ENCODE measurements around the gene MAML2.
A peak's percentile ranks its signal among the peaks of the same experiment; 100 is the strongest.
"Not testable (repeated sequence)": the region's sequence is repeated elsewhere in the genome, so short reads cannot be mapped to it uniquely, and the experiment has no call there.

Gene MAML2

DNA sequence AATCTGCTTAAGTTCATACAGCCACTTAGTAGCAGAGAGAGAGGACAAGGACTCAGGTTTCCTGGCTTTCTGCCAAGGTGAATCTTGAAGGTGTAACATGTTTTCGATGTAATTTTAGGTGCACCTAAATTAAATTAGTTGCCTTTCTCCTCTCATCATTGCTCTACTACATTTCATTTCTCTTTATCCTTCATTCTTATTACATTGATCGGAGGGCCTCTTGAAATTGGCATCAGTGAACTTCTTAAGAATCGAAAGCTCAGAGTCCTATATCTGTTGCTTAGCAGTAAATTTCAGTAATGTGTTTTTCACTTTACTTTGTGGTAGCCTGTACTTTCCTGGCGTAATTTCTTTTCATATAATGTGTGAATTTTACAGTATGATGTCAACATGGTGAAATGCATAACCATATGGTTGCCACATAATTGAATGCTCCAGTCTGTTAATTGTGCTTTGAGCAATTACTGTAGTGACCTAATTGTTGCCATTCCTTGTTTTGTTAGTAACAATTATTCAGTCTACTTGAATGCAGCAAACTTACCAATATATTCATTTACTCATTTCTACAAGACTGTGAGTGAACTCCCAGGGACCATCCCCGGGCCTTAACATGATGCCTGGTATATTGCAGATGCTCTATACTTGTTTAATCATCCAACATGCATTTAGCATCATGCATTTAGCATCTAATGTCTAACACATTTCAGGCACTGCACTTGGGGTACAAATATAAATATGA, 138.1 kb downstream of the MAML2 start:
- DNase-seq: peak in 1 of 2 experiments; percentile 53

DNA sequence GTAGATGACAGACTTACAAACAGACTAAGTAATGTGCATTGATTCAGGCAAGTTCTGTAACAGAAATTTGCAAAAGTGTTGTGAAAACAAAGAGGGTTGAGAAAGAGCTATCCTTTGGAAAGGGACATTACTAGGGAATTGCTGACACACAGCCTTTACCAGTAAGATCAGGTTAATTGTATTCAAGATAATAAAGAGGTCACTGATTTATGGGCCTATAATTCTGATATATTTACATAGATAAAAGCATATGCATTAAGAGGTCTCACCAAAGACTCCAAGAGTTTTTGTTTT, 138.7 kb downstream of the MAML2 start:
- DNase-seq: no peak

DNA sequence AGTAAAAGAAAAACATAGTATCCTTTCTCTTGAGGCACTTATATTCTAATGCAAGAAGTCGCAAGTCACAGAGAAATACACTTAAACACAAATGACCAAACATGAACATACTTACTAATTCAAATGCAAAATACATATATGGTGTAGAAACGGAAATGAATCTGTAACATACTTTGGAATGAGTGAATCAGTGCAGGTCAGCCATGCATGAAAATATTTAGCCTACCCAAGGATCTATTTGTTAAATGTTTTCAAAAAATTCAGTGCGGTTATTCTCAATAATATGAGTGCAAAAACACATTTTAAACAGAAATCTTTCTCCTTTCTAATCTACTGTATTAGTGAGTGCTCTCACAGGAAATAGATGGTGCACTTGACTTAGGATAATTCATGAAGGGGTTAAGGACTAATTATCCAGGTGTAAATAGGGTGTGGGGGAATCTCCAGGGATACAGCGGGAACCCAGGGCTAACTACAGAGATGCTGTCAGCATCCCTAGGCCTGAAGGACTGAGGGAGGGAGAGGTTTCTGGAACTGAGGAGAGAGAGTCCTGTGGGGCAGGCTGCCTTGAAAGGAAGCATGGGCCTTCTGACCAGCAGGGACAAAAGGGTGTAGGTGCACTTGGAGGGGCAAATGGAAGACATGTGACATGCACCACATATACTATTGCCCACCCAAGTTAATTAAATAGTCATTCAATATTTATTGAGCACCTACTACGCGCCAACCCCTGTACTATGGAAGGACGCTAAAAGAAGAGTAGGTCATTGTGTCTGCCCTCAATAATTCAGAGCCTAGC, 139.2 kb downstream of the MAML2 start:
- DNase-seq: no peak

DNA sequence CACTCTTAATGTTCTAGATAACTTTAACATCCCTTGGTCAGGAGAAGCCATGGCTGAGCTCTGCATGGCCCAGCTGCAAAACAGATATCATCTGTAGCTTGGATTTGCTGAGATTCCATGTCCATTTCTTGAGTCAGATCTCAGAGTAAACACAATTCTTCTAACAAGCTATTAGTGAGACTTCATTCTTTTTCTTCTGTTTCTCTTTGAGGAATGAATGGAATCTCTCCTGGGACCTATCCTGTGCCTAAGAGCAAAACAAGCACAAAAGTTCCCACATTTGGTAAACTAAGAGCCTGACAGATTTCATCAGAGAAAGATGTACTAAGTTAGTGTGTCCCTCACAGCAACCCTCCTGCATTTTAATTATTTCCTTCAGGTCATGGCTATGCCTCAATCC, 142.8 kb downstream of the MAML2 start:
- no peak for DNase-seq

DNA sequence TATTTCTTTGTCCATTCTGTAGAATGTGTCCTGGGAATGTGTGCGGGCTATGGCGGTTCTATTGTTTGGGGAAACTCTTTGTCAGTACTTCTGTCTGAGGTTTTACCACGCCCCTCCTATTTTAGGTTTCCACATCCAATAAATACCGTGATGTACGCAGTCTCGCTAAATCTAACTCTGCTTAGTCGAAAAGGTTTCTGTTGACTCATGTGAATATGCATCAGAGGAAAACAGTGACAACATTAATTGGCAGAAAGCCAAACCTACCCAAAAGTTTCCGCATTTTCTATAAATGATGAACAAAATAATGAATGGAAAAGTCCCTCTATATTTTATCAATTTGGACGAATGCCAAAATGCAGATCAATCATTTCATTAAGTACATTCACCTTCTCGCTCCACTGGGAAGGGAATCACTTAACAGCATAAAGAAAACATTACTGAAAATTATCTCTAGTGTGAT, 143.4 kb downstream of the MAML2 start:
- DNase-seq: peak in 1 of 2 experiments; percentile 57

DNA sequence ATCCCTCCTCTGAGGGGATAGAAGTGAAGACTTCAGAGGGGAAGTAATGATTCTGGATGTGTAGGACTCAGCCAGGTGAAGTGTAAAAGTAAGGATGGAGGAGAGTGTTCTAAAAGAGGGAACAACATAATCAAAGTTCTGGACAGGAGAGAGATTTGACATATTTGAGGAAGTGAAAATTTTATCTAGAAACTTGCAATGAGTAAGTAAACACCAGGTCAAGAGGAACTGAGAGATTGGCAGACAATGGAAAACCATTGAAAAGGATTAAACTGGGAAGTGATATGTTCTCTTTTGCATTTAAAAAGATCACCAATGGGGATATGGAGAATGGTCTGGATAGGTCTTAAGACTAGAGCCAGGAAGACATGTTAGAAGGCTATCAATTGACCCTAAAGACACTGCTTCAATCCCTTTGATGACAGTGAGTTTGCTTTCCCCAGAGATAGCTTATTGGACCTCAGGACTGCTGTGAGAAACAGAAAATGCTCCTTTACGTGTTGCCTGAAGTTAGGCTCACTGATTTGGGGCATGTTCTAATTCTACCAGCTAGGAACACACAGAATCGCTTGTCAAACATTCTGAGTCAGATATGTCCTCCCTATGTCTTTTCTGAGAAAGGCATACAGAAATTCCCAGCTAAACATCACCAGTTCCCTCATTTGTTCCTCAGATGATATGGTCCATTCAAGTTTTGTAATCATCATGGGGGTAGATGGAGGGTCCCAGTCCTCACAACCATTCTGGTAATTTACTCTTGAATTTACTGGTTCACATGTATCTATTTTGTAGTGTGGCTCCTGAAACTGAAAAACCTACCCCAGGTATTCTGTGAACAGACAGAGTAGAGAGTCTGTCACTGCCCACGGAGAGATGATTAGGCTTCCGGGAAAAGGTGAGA, 144.9 kb downstream of the MAML2 start:
- DNase-seq: no peak

DNA sequence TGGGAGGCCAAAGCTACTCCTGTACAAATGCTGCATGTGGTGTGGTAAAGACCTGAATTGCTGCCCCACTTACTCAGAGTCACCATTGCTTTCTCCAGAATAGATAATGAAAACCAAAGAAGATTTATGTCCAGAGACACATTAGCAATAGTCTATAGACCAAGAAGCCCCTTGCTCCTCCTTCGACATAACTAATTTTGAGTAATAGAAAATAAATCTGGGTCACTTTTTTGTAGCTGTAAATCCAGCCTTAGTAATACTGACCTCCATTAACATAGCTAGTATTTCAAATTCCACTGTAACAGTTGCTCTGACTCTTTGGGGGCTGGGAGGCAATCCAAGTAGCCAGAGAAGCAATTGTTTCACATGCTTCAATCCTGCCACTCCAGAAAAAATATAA, 145.9 kb downstream of the MAML2 start:
- DNase-seq: no peak

DNA sequence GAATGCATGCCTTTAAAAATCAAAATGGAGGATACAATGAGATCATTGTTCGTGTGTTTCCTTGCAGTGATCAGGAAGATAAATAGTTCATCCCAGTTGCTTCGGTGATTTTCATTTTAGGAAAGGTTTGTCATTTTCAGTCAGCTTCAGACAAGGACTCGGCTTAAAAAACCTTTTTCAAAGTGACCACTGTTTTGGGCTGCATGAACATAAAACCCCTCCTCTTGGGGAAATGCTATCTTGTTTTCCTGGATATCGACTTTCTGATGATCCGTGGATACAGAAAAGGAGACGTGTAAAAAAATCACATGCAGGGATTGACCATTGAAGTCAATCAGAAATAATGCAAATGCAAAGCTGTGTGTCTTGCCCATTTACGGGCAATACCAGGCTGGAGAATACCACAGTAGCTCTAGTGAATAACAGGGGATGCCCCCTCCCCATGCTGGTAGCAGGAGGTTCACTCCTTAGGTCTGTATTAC, 146.8 kb downstream of the MAML2 start:
- DNase-seq: no peak

DNA sequence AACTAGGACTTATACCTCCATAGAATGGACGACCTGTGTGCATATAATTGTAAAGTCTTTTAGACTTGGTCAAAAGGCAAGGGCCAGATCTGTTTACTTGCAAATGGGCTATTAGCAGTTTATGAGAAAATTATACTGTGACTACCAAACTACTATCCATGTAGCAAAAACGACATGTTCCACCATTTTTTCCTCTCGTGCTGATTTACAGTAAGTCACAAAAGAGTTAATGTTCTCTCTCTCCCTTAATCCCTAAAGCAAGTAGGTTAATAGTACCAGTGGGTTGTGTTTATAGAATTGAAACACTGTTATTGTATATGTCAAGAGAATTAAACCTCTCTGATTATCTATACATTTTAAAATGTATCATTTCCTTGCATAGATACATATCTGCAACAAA, 147.3 kb downstream of the MAML2 start:
- DNase-seq: no peak

DNA sequence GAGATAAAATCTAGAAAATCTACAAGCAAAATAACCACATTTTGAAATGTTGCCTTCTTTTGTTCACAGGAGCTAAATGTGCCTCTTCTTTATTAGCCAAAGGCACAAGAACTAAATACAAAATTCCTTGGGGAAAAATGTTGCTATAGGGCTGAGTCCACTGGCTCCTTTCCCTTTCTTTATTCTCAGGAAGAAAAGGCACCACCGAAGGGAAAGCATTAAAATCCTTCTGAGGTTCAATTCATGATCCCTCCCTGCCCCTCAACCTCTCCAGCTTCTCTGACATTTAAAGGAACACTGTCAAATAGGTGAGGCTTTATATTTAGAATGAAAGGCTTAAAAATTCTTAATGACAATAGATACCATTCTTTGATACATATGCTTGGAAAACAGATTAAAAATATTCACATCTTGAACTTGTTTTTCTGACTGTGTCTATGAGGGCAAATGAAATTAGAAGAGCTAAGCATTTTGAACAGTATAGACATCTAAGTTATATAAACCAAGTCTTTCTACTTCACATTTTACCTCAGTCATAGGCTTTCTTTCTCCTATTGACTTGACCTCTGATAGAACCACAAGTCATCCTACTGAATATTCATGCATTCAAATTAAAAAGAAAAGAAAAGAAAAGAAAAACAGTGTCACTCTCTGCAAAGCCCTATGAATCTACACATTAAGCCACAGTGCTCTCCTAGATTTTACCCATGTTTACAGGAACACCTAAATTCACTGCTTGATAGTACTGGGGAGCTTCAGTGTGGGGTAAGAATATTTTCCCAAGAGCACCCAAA, 148.2 kb downstream of the MAML2 start:
- no peak for DNase-seq

DNA sequence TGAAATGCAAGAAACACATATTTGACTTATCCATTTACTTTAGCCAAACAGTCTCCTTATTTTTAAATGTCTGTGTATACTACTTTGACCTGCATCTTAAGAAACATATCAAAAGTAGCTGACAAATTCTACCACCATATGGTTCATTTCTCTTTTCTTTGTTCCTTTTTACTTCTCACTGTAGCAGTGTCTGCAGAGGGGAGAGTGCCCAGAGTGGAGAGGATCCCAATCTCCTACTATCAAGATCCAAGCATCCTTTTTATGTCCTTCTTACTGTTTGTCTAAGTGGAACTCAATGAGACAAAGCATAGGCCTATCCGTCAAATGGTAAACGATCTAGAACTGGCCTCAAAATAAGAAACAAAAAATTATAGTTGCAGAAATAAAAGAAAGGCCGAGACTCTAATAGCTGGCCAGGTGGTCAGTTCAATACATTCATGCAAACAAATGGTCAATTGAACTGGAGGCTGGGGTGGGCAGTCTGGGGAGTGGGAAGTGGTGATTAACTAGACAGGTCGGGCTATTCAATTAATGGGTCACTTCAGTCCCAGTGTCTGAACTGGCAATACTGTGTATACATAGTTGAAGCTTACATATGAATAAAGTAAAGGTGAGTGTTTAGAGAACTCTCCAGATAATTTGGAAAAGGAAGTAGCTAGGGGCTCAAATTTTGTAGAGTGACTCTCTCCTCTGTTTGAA, 149.1 kb downstream of the MAML2 start:
- DNase-seq: no peak

DNA sequence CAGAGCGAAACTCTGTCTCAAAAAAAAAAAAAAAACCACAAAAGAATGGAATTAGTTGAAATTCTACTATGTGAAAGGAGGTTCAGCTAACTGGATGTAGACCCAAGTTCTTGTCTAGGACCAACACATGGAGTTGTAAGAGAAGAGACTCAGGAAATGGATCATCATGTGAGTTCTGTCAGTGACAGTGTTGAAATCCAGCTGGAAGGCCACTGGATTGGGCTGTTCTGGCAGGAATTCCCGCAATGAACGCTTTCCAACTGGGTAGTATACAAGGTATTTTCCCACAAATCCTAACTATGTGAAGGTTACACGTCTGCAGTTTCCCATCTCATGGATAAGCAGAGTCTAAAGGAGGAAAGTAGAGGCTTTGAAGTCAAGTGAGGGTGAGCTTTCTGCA, 151.2 kb downstream of the MAML2 start:
- no peak for DNase-seq

DNA sequence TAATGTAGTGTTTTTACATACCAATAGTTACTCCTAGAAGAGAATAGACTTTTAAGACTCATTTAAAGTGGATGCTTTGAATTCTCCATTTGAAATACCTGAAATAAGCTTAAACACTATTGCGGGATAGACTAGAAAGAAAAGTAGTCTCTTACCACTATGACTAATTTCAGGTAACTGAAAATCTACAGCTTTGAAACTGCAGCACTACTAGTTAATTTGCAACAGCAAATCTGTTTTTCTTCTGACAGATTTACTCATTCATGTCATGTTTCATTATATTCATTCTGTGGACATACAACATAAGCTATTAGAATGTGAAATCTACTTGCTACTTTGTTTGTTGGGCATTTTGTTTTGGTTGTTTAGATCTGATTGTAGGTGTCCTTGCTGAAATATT, 153.6 kb downstream of the MAML2 start:
- no peak for DNase-seq

DNA sequence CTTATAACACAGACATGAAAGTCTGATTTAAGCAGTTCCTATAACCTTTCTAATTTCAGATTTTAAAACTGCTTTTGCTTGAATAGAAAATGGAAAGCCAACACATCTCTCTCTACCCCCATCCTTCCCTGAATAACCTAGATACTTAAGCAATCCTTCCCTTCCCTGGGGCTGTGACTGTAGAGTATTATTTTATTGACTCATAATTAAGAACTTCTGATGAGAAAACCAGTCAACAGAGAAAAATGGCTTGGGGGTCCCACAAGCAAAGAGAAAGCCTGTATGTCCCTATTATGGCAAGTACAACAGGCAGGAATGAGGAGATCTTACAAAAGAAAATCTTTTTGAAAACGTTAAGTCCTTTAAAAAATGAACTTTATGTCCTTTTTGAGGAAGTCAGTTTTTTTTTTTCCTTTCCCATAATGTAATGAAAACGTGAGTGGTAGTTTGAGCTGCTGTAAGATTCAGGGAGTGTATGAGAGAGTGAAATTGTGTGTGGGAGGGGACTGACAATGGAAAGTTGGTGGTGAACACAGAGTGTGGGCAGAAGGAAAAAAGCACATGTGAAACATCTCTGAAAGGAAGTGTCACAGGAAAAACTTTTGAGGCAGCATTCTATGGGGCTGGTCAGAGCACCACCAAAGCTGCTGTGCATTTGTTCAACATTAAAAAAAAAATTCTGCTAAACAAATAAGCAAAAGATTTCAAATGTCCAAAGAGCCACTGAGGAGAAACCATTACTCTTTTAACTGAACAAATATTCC, 154.6 kb downstream of the MAML2 start:
- DNase-seq: no peak

DNA sequence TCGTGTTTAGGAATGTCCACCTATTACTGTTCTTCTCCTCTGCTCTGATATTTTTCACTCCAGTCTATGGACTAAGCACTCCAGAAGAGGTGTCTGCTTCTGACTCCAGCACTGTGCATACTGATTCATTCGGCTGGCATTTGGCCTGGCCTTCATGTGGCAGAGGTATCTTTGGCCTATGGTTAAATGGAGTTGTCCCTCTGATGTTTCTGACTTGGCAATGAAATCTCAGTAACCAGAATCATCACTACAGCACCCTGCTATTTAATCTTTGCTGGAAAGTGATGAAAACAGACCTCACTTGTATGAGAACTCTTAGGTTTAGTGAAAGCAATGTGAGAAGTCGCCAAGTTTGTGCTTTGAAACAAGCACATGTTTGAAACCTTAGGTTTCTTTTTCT, 155.2 kb downstream of the MAML2 start:
- no peak for DNase-seq

DNA sequence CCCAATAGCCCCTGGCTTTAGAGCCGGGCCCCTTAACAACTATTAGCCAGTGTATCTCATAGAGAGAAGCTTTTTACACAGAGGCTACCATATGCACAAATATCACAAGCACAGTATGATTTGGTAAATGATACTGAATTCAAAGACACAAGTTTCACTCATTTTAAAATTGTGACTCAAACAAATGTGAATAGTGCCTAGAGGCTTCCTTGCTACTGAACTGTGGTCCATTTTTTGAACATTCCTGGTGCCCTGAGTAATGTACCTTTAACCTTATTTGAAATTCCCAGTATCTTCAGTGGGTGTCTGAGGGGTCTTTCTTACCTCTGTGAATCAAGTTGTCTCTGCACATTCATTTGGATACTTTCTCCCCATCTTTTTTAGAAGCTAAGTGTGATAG, 156.2 kb downstream of the MAML2 start:
- no peak for DNase-seq

DNA sequence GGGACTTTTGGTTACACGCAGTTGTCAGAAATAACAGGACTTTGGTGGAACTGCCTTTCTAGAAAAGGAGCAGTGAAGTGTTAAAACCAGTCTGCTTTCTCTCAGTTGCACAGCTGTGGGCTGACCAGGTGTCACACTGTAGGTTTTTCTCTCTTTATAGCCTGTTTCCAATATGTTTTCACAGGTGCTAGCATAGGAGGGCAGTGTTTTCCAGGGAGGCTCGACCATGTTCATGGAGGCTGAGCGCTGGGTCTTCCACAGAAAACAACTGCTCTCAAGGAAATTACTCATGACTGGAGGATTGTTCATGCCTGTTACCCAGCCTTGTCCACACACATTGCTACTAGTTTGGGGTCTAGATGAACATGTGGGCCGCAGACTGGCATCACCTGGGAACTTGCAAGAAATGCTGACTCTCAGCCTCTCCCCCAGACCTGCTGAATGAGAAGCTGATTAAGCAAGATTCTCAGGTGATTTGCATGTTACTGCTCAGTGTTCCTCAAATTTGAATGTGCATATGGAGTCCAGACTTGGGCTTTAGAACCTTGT, 157.7 kb downstream of the MAML2 start:
- no peak for DNase-seq

DNA sequence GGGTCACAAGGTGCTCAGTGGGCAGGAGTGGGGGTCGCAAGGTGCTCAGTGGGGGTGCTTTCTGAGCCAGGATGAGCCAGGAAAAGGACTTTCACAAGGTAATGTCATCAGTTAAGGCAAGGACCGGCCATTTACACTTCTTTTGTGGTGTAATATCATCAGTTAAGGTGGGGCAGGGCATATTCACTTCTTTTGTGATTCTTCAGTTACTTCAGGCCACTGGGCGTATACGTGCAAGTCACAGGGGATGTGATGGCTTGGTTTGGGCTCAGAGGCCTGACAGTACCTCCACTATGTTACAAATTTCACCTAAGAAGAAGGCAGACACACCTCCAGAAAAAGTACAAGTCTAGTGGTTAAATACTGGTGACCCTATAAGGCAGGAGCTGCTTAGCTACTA, 162.1 kb downstream of the MAML2 start:
- DNase-seq: not testable (repeated sequence)

DNA sequence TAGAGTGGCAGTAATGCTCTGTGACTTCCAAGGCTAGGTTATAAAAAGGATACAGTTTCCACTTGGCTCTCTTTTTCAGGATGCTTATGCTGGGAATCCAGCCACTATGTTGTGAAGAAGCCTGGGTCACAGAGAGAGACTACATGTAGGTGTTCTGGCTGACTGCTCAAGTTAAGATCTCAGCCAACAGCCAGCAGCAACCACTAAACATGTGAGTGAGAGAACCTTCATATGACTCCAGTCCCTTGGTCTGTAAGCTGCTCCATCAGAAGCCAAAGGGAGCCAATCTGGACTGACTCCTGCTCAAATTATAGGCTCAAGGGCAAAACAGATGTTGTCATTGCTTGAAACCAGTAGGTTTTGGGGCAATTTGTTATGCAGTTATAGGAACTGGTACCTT, 162.7 kb downstream of the MAML2 start:
- no peak for DNase-seq

DNA sequence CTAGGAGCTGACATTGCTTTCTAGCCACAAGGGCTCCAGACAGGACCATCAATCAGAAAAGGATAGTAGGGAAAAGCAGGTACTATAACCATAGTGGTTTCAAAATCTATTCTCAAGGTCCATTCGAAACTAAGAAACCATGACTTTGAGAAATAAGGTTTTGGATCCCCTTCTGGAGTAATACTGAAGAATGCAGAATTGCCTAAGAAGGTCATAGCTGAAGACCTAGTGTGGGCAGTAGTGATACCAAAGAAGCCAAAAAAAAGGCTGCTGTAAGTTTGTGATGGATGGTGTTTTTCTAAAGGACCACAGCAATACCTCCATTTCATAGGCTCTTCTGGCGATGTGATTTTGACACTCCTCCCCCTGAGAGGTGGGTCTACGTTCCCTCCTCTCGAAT, 163.1 kb downstream of the MAML2 start:
- no peak for DNase-seq

DNA sequence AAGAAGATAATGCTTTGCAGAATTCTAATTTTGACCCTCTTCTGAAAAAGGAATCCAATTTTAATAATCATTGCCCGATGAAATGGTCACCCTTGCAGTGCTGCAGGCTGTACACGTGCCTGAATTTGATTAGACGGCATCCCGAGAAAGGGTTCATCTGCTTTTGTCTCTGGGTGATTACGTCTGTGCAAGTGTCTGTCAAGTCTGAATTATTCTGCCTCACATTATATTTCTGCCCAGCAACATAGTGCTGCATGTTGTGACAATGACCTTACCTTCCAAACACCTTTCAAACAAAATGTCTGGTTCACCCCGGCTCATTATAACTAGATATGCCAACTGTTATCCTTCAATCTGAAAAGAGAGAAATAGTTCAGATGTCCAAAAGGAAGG, 164.1 kb downstream of the MAML2 start:
- no peak for DNase-seq
